ENCODE data around the gene LSMEM2.

- TF ChIP-seq STAG1 (CRISPR knock-in tag; IDR thresholded peaks at IDR 0.05; ENCODE audit: borderline replicate concordance) (no peak), MIER1 (IDR thresholded peaks at IDR 0.05; ENCODE audit: low read depth) (no peak), CTCF (IDR thresholded peaks at IDR 0.05 in 2 of 3, conservative IDR thresholded peaks at IDR 0.05 in 1 of 3; ENCODE audit: insufficient read depth in 2 of 3, low read depth in 1 of 3, low read length in 3 of 3) (no peak), EZH2 (IDR thresholded peaks at IDR 0.05; ENCODE audit: borderline replicate concordance, low read depth, low read length) (no peak), SIRT6 (IDR thresholded peaks at IDR 0.05; ENCODE audit: low read depth, low read length) (no peak), TAF7 (tag; IDR thresholded peaks at IDR 0.05) (no peak)
These were observed 52.5 kb downstream of the LSMEM2 start for GRCh38 chr3:50331364-50331907.
